Retinal pigment epithelial cell (primary cell): Measurements from ENCODE around the gene HEMGN.

Source experiments
- DNase-seq: peaks from one replicate; pipeline ENCODE4 v3.0.0-alpha.2; 2010; ENCODE audit warnings: low read depth
- H3K4me3 ChIP-seq: 2 replicates; pipeline ENCODE4 v1.5.1; 2011; ENCODE audit warnings: mild to moderate bottlenecking, low read length, control low read depth, moderate library complexity
- CTCF ChIP-seq: conservative IDR thresholded peaks from 2 replicates; pipeline ENCODE4 v1.5.1; 2011; ENCODE audit warnings: low read depth, low read length, control low read depth, inconsistent platforms

The HEMGN gene

GRCh38 chr9:97895695-97896332 lies 42.2 kb downstream of the HEMGN start:
- DNase-seq, result no peak
- no peak overlapping the region for H3K4me3 ChIP-seq
- no peak for TF ChIP-seq CTCF

- no peak for DNase-seq
- no peak overlapping the region for H3K4me3 ChIP-seq
- TF ChIP-seq CTCF, result no peak
These were observed 42.8 kb downstream of the HEMGN start for GRCh38 chr9:97895211-97895610.

GRCh38 chr9:97892421-97892820 lies 45.6 kb downstream of the HEMGN start:
- no peak overlapping the region for H3K4me3 ChIP-seq
- DNase-seq, result no peak
- no peak for TF ChIP-seq CTCF

- no peak for DNase-seq
- no peak overlapping the region for H3K4me3 ChIP-seq
- no peak for TF ChIP-seq CTCF
These were observed 46.2 kb downstream of the HEMGN start for GRCh38 chr9:97891736-97892135.

- TF ChIP-seq CTCF, result peak; percentile 80
- DNase-seq, result no peak
- H3K4me3 ChIP-seq, result no peak overlapping the region
These were observed 47.8 kb downstream of the HEMGN start for GRCh38 chr9:97889941-97890887.

GRCh38 chr9:97880336-97880735 lies 57.6 kb downstream of the HEMGN start:
- no peak overlapping the region for H3K4me3 ChIP-seq
- no peak for TF ChIP-seq CTCF
- DNase-seq, result no peak
